GM19468 (cell line): ENCODE results near the gene ATP8B3.
"Not testable (repeated sequence)": the region's sequence is repeated elsewhere in the genome, so short reads cannot be mapped to it uniquely, and the experiment has no call there.

Experiments used
- ATAC-seq: cut with Tn5 transposase; IDR thresholded peaks from one replicate; pipeline ENCODE4 v1.9.1; 2021; ENCODE audit warnings: mild to moderate bottlenecking, moderate library complexity, moderate number of reproducible peaks; ENCODE audit not compliant: unreplicated experiment; ENCODE audit errors: extremely low read depth

Gene ATP8B3

DNA sequence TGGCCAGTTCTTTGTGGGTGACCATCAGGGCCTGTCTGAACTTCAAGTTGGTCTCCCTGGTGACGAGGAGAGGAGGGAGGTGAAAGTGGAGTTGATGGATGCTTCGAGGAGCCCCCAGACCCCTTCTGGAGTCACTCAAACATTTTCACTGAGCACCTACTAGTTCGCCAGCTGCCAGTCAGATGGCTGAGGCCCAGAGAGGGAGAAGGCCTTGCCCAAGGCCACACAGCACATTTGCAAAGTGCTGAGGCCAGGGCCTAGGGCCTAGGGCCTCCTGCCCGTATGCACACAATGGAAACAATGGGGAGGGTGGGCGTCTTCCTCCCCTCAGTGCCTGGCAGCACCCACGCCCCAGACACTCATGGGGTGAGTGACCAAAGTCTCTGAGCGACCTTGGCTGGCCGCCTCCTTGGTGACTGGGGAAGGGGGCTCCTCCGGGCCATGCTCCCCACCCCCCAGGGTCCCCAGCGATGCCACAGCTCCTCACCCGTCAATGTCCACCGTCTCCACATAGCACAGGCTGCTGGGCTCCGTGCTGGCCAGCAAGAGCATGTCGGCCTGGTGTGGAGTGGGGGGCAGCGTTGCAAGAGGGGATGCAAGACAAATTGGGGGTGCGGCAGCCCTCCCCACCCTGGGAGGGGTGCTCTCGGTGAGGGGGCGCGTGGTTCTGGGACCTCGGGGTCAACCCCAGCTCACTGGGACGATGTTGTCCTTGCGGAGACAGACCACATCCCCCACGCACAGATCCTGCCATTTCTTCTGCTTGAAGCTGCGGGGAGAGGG, 6.5 kb downstream of the ATP8B3 start:
- no peak for ATAC-seq

DNA sequence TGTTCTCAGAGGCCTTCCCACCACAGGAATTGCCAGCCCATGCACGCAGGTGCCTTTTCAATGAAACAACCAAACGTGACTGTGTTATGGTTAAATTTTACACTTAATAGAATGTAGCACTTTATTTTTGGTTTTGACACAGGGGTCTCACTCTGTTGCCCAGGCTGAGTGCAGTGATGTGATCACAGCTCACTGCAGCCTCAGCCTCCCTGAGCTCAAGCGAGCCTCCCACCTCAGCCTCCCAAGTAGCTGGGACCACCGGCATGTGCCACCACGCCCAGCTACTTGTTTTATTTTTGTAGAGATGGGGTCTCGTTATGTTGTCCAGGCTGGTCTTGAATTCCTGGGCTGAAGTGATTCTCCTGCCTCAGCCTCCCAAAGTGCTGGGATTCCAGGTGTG, 7.2 kb downstream of the ATP8B3 start:
- ATAC-seq, result no peak

DNA sequence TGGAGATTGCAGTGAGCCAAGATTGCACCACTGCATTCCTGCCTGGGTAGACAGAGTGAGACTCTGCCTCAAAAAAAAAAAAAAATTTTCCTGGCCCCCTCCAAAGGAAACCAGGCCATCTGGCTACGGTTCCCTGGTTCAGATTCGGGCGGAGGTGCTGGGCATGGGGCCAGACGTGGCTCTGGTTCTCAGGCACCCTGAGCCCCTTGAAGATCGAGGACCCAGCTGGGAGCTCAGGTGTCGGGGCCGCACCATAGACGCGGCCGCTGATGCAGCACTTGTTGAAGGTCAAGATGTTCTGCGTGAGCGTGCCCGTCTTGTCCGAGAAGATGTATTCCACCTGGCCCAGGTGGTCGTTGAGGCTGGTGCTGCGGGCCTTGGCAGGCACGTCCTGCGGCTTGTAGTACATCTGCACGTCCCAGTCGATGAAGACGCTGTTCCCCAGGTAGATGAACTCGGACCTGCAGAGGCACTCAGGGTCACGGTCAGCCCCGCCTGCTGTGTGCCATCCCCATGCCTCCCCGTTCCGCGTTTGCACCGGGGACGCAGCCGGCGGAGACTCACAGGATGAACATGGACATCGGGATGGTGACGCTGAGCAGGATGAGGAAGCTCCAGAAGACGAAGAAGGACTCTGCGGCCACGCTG, 12.3 kb downstream of the ATP8B3 start:
- ATAC-seq, result no peak

DNA sequence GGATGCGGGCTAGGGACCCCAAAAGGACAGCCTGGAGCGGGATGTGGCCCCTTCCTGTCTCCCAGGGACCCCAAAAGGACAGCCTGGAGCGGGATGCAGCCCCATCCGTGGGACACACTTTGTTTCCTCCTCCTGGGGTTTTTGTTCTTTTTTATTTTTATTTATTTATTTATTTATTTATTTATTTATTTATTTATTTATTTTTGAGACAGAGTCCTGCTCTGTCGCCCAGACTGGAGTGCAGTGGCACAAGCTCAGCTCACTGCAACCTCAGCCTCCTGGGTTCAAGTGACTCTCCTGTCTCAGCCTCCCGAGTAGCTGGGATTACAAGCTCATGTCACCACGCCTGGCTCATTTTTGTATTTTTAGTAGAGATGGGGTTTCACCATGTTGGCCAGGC, 14.8 kb downstream of the ATP8B3 start:
- ATAC-seq, result not testable (repeated sequence)

DNA sequence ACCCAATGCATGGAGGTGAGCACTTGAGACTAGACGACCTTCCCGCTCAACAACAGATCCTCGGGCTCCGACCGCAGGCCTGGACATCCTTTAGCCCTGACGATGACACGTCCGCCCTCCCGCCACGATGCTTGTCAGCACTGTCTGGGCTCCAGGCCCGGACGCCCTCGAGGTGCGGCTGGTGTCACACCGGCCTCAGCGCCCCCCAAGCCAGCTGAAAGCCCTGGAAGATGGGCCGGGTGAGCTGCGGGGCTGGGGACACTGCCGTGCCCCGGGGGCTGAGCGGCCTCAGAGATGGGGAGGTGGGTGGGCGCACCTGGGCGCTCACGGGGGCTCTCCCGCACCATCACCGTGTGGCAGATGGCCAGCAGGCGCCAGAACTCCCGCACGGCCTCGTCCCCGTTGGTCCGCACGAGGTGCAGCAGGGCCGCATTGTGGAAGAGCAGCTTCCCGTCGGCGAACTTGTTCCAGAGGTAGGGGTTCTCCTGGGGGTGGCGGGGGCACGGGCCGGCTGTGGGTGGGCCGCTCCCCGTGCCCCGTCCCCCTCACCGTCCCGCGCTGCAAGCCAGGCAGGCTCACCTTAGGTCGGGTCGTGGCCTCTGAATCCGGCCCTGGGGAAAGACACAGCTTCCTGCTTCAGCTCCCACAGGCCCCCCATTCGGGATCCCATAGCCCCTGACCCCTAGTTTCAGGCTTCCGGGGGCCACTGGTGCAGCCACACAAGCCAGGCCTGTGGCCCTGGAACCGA, 15.5 kb downstream of the ATP8B3 start:
- ATAC-seq, result no peak

DNA sequence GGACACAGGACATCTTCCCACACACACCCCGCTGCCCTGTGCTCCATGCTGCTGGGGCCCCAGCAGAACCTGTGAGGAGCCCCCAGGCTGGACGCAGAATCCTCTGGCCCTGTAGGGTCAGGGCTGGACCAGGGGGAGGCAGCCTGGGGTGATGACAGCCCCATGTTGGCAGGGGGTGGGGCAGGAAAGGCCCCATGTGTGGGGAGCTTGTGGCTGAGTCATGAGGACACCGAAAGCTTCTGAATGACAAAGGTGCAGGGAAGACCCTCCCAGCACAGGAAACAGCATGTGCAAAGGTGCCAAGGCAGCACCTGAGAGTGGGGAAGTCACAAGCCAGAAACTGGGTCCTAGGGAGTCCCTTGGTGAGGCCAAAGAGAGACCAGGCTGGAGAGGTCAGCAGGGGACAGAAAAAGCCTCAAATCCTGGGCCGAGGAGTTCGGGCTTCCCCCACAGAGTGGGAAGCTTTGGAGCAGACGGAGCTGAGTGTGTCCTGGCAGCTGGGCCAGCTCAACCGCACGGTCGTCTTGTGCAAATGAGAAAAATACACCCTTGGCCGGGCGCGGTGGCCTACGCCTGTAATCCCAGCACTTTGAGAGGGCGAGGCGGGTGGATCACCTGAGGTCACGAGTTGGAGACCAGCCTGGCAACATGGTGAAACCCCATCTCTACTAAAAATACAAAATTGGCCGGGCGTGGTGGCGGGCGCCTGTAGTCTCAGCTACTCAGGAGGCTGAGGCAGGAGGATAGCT, 17.5 kb downstream of the ATP8B3 start:
- ATAC-seq, result no peak

DNA sequence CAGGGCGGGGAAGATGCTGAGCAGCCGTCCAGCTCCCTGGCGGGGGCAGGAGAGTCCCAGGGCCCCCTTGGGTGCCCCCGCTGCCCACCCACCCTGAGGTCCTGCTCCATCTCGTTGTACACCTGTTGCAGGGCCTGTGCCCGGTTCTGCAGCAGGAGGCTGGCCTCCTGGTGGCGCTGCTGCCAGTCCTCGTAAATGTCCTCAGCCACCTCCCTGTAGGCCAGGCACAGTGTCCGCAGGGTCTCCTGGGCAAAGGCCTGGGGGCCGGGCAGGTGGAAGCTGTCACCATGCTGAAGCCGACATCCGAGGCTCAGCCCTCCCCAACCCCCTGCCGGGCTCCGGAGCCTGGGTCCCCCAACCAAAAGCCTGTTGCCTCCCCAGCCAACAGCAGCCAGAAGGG, 20.2 kb downstream of the ATP8B3 start:
- ATAC-seq, result no peak

DNA sequence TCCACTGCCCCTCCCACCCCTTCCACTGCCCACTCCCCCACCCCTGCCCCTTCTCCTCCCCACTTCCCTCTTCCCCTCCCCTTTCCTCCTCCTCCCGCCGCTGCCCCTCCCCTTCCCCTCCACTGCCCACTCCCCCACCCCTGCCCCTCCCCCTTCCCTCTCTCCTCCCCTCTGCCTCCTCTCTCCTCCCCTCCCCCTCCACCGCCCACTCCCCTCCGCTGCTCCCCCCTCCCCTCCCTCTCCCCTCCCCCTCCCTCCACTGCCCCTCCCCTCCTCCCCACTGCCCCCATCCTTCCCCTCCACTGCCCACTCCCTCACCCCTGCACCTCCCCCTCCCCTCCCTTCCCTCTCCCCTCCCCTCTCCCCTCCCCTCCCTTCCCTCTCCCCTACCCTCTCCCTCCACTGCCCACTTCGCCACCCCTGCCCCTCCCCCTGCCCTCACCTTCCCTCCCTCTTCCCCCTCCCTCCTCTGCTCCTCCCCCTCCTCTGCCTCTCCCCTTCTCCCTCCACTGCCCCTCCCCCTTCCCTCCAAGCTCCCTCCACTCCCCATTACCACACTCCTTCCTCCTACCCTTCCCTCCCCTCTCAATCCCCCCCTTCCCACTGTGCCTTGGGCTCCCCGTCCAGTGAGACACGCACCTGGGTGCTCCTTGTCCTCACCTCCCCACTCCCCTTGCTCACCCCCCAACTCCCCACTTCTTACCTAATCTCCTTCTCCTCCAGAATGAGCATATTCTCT, 21.9 kb downstream of the ATP8B3 start:
- no peak for ATAC-seq

DNA sequence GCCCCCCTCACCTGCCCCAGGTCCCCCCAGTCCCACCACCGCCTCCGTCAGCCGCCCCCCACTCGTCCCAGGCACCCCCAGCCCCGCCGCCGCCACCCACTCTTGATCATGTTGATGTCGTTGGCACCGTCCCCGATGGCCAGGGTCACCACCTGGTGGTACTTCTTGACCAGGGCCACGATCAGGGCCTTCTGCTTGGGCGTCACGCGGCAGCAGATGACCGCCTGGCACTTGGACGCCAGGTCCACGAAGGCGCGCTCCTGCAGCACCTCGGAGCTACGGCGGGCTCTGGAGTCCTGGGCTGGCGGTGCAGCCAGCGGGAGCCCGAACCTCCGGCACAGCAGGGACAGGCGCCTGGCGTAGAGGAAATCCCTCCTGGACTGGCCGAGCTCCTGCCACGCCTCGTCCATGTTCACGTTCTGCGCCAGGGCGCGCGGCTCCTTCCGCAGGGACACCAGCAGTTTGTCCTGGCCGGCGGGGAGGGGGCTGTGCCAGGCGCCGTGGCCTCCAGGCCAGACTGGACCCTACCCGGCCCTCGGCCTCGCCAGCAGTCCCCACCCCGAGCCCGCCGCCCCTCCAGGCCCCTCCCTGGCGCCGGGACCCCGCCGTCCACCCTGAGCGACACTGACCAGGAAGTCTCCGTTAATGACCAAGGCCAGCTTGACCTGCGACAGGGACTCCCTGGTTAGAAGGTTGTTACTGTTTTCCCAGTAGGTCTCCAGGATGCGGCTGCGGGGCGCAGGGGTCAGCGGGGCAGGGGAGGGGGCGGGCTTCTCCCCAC, 22.6 kb downstream of the ATP8B3 start:
- no peak for ATAC-seq

DNA sequence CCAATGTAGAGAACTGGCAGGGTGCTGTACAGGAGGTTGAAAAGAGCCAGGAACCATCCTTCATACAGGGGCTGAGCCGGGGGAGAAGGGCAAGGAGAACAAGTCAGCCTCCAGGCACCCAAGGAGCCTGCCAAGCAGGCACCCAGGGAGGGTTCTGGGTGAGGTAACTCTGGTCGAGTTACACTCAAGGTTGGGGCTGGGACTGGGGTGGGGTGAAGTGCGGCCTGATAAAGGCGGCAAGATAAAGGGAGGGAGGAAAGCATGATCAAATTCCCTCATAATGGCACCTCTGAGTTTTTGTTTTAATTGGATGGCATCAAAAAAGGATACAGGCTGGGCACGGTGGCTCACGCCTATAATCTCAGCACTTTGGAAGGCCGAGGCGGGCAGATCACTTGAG, 25.0 kb downstream of the ATP8B3 start:
- ATAC-seq, result no peak

DNA sequence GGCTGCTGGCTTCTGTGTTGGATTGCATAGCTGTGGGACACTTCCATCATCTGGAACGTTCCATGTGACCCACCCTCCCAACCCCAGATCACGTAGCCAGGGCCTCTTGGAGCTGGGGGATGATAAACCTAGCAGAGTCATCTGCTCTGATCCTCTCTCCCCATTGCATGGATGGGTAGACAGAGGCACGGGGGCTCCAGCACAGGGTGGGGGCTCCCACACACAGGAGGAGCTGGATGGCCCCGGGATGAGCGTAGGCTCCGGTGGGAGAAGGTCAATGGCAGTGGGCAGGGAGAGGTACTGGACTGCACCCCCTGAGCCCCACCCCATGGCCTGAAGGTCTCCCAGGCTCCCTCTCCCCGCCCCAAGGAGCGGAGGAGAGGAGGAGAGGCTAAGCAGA, 25.4 kb downstream of the ATP8B3 start:
- ATAC-seq, result no peak

DNA sequence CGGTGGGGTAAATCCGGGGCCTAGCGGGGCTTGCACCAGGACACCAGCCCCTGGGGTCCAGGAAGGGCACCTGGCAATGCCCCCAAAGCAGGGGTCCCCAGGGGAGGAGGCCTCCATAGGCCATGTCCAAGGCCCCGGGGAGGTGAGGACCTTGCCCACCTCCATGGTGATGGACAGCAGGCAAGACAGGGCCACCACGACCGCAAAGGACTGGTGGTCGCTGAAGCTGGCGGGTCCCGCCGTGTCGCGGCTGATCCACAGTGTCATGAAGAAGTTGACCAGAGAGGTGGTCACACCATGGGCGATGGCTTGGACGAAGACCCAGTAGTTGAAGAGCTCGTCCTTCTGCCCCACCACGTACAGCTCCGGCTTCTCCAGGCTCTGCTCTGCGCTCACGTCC, 26.8 kb downstream of the ATP8B3 start:
- no peak for ATAC-seq

DNA sequence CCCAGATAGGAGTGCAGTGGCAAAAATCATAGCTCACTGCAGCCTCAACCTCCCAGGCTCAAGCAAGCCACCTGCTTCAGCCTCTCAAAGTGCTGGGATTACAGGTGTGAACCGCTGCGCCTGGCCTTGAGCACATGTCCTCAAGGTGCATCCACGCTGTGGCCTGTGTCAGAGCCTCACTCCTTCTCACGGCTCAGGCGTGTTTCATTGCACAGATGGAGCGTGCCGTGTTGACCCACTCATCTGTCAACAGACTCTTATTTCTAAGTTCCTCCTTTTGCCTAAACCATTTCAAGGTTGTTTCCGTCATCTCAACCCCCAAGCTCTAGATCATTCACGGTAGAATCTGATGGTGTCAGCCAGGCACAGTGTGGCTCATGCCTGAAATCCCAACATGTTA, 28.2 kb downstream of the ATP8B3 start:
- ATAC-seq, result no peak

DNA sequence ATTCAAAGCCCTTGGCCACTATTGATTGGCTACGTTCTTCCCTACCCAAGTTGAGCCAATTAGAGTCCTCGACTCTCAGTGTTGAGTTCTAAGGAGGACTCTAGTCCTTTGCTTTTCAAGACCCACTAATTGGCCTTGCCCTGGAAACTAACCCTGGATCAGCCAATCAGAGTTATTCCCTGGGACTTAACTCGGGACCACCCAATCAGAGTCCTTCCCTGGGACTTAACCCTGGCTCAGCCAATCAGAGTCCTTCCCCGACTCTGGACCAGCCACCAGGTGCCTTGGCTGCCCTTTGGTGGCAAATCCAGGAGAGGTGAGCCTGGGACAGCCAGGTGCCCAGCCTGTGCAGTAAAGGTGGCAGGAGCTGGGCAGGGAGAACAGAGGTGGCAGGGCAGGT, 28.7 kb downstream of the ATP8B3 start:
- ATAC-seq, result no peak

DNA sequence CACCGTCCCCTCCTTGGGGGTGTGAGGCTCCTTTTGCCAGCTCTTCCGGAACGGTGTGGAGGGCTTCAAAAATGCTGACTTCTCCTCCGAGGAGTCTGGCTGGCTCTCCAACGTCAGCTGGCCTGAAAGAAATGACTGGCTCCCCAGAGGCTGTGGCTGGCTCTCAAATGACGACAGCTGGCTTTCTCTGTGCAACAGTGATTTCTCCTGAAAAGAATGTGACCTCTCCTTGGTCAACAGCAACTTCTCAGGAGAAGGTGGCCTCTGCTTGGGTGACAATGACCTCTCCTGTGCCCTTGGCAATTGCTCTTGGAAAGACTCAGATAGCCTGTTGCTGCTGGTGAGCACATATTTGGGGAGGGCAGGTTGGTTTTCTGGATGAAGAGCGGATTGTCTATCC, 29.6 kb downstream of the ATP8B3 start:
- ATAC-seq, result no peak

DNA sequence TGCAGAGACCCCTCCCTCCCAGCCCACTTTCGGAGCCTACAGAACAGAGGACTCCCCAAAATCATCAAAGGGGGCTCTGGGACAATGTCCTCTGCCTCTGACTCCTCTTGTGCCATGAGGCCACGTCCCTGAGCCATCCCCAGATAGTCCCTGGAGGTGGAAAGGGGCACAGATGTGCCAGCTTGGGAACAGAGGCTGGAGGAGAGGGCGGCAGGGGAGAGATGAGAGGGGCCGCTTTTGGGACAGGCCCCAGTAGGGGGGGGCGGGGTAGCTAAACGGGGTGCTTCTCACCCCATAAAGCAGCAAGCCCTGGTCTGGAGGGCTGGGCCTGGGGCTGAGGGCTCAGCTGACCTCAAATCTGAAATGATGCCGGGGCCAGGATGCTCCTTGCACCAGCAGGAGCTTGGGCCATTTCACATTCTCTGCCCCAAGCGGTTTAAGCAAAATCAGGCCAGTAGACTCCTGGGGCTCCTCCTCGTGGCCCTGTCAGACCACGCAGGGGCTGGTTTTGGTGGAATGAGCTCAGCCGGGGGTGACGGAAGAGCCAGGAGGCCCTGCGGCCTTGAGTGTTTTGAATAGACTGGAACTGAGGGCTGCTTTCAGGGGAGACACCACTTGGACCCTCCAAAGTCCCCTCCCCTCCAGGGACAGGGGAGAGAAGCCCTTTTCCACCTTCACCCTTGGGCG, 31.7 kb downstream of the ATP8B3 start:
- ATAC-seq, result no peak

DNA sequence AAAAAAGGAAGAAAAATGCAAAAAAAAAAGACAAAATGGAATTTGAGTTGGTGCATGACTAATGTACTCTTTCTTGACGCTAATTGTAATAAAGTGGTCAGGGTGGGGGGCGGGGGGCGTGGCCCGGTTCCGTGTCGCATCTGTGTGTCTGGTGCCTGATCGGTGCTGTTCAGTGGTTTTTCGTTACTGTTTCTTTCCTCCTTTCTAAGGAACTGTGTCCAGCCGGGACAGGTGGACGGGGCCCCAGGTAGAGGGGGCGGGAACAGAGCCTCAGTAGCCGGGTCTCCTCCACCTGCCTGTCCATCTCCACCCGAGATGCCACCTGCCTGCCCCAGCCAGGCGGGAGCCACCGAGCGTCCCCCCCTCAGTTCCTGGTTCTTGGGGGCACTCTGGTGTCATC, 32.5 kb downstream of the ATP8B3 start:
- ATAC-seq, result no peak

DNA sequence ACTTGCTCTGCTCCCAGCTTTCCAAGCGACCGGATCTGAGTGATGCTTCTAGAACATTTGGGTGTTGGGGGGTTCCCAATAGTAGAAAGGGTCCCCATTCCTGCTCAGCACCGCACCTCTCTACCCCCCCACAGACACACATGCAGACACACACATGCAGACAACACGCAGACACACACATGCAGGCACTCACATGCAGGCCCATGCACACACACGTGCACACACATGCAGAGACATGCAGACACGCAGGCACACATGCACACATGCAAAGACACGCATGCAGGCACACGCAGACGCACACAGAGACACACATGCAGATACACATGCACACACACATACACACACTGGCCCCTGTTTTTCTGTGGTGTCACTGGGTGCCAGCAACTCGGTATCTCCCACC, 34.9 kb downstream of the ATP8B3 start:
- no peak for ATAC-seq
